K562 (cell line): ENCODE measurements around the gene CBLIF. TPM values are rescaled to one million over a fixed set of nuclear protein-coding genes. Genes with fewer than 3 reads are reported as not detected.

Source experiments
- BRF1 ChIP-seq: IDR thresholded peaks from 3 replicates; pipeline ENCODE4 v1.6.1; 2011; ENCODE audit warnings: borderline replicate concordance, mild to moderate bottlenecking; ENCODE audit not compliant: insufficient read length; ENCODE audit errors: extremely low read depth
- COPS2 ChIP-seq: fragments of 450-650 bp; conservative IDR thresholded peaks from 2 replicates; pipeline ENCODE4 v1.6.1; 2016; ENCODE audit warnings: mild to moderate bottlenecking, moderate library complexity
- DDX20 ChIP-seq: fragments of 450-650 bp; IDR thresholded peaks from 2 replicates; pipeline ENCODE4 v1.6.1; 2016; ENCODE audit warnings: missing genetic modification characterization, low read depth, mild to moderate bottlenecking, missing compliant biosample characterization, moderate library complexity
- FOSL1 ChIP-seq: fragments of 200-800 bp; sonication (Bioruptor generic); conservative IDR thresholded peaks from 2 replicates; pipeline ENCODE4 v1.6.1; 2016; ENCODE audit warnings: missing genetic modification characterization, missing compliant biosample characterization
- HDAC6 ChIP-seq: IDR thresholded peaks from 2 replicates; pipeline ENCODE4 v1.6.1; 2012; ENCODE audit warnings: low read depth, mild to moderate bottlenecking, control low read depth, inconsistent platforms, low read length, moderate library complexity
- HDAC8 ChIP-seq: fragments of 450-650 bp; IDR thresholded peaks from 2 replicates; pipeline ENCODE4 v1.6.1; 2016; ENCODE audit warnings: mild to moderate bottlenecking, missing genetic modification characterization, moderate library complexity, missing compliant biosample characterization
- ILK ChIP-seq: fragments of 450-650 bp; IDR thresholded peaks from 2 replicates; pipeline ENCODE4 v1.6.1; 2016; ENCODE audit warnings: missing genetic modification characterization, low read depth, mild to moderate bottlenecking, missing compliant biosample characterization, moderate library complexity, borderline replicate concordance
- KLF6 ChIP-seq: fragments of 250-450 bp; sonication (Bioruptor Pico); IDR thresholded peaks from 2 replicates; pipeline ENCODE4 v1.4.0; 2020; ENCODE audit warnings: mild to moderate bottlenecking, moderate library complexity, borderline replicate concordance
- NCOA4 ChIP-seq: fragments of 450-650 bp; IDR thresholded peaks from 2 replicates; pipeline ENCODE4 v1.6.1; 2018; ENCODE audit warnings: mild to moderate bottlenecking; ENCODE audit not compliant: partially characterized antibody
- NR4A1 ChIP-seq, 2 experiments: fragments of 250-450 bp in 1 of 2; fragments of 450-650 bp in 1 of 2; sonication (Bioruptor Pico) in 1 of 2; IDR thresholded peaks; 2 replicates each; pipeline versions ENCODE4 v1.4.0 to v1.6.1; 2016 to 2020; ENCODE audit warnings: mild to moderate bottlenecking in 2 of 2, missing compliant biosample characterization in 1 of 2, missing genetic modification characterization in 1 of 2, moderate library complexity in 1 of 2
- POLR2H ChIP-seq: IDR thresholded peaks from 2 replicates; pipeline ENCODE4 v1.6.1; 2016; ENCODE audit warnings: missing genetic modification characterization, low read depth, mild to moderate bottlenecking, control low read depth, missing compliant biosample characterization, moderate library complexity
- RUNX1 ChIP-seq: sonication (generic); IDR thresholded peaks from 2 replicates; pipeline ENCODE4 v1.6.1; 2016; ENCODE audit warnings: antibody characterized with exemption, low read depth
- SUPT5H ChIP-seq: fragments of 450-650 bp; IDR thresholded peaks from 2 replicates; pipeline ENCODE4 v1.6.1; 2016
- TFAP4 ChIP-seq: sonication (generic); formaldehyde crosslinking; IDR thresholded peaks from 2 replicates; pipeline ENCODE4 v1.8.0; 2022; ENCODE audit warnings: missing genetic modification reagents, mild to moderate bottlenecking, moderate library complexity, borderline replicate concordance
- XRCC3 ChIP-seq: fragments of 450-650 bp; IDR thresholded peaks from 2 replicates; pipeline ENCODE4 v1.6.1; 2017; ENCODE audit warnings: mild to moderate bottlenecking, moderate library complexity
- ZNF511 ChIP-seq: sonication (generic); formaldehyde crosslinking; IDR thresholded peaks from 2 replicates; pipeline ENCODE4 v1.8.0; 2022; ENCODE audit warnings: mild to moderate bottlenecking, missing genetic modification reagents
- ZNF592 ChIP-seq: fragments of 450-650 bp; IDR thresholded peaks from 2 replicates; pipeline ENCODE4 v1.6.1; 2017; ENCODE audit warnings: antibody characterized with exemption, mild to moderate bottlenecking
- polyA plus RNA-seq, 8 experiments: library from polyadenylated mRNA; depleted of rRNA in 4 of 8; stranded (reverse) in 5 of 8; unstranded in 3 of 8; fragments of >200 nt; fragmentation: Nextera tagmentation in 2 of 8; fragmentation: Illumina TruSeq in 1 of 8; extraction: Ambion mirVana in 2 of 8; extraction: Trizol in 1 of 8; gene quantifications; 2 replicates each; pipeline versions ENCODE4 v1.2.1 to v1.2.3, GENCODE V29; 2011 to 2014; ENCODE audit warnings: inconsistent platforms in 1 of 8, missing spikeins in 1 of 8
- total RNA-seq, 7 experiments: library from RNA; depleted of rRNA in 6 of 7; stranded (reverse); fragments of >200 nt in 6 of 7; fragmentation: Illumina TruSeq in 2 of 7; extraction: Trizol in 2 of 7; gene quantifications; 2 replicates each; pipeline versions ENCODE4 v1.2.1 to v1.2.3, GENCODE V29; 2011 to 2021; ENCODE audit warnings: low replicate concordance in 1 of 7

CBLIF gene
- total and polyA plus RNA-seq, 9 of the 15 experiments (the other 6 are each of a cell fraction or from before 2014, with no cell fraction given), result 0.07 to 0.83 (median 0.54) TPM

- TF ChIP-seq BRF1 (no peak), NR4A1 (CRISPR knock-in tag; IDR thresholded peaks at IDR 0.05) (no peak), NR4A1 (tag; IDR thresholded peaks at IDR 0.05) (no peak), RUNX1 (no peak), ILK (no peak), KLF6 (no peak), ZNF511 (CRISPR knock-in tag) (no peak), DDX20 (tag) (no peak), COPS2 (no peak), TFAP4 (CRISPR knock-in tag) (no peak; the same call in 1 of the 2 replicates), ZNF592 (no peak), HDAC8 (tag) (no peak), HDAC6 (no peak), POLR2H (tag) (peak; percentile 50), FOSL1 (tag) (0 out of 2 replicates have a peak, but pooled peaks have one; percentile 20), XRCC3 (no peak), NCOA4 (no peak), SUPT5H (no peak)
- TF ChIP-seq, all 486 proteins: peak for 13
Observed at GRCh38 chr11:59810911-59811259, 34.4 kb downstream of the CBLIF start (continued).
